LNCAP (cell line): ENCODE results near the gene COASY.

Experiments used
- CTCF ChIP-seq: fragments of 450-650 bp; IDR thresholded peaks from 2 replicates; pipeline ENCODE4 v1.5.1; 2017; ENCODE audit warnings: mild to moderate bottlenecking

The COASY gene

GRCh38 chr17:42522263-42522790 lies 39.6 kb upstream of the COASY start:
- TF ChIP-seq CTCF: no peak

DNA sequence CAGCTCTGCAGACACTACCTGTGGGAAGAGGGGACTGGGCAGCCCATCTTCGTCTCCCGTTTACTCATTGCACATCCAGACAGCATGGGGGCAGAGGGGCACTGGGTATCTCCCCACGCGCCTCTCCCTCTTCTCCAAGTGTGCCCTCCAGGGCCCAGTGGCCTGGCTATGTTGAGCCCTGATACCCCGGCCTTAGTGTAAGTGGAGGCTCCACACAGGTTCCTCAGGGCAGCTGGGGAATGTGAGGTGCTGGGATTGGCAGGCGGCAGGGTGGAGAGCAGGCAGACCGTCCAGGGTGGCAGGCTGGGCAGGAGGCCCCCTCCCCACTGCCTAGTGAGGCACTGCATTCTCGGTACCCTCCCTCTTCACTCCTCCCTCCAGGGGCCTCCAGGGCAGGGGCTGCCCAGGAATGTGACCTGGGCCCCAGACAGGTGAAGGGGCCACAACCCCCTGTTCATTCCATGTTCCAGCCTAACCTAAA lies 39.1 kb upstream of the COASY start:
- no peak for TF ChIP-seq CTCF

- TF ChIP-seq CTCF: no peak
Measured at GRCh38 chr17:42525221-42525620, 36.7 kb upstream of the COASY start.

DNA sequence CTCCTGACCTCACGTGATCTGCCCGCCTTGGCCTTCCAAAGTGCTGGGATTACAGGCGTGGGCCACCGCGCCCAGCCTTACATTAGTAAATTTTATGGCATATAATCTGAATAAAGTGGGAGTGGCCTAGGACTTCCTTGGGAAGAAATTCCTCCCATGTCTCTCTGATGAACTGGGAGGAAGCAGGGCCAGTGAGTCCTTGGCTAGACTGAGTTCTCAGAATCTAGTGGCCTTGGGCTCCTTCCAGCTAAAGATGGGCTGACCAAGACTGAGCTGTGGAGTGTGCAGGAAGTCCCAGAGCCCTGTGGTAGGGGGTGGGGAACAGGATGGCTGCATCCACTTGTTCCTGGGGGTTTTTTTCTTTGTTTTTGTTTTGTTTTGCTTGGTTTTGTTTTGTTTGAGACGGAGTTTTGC lies 35.9 kb upstream of the COASY start:
- TF ChIP-seq CTCF: no peak

DNA sequence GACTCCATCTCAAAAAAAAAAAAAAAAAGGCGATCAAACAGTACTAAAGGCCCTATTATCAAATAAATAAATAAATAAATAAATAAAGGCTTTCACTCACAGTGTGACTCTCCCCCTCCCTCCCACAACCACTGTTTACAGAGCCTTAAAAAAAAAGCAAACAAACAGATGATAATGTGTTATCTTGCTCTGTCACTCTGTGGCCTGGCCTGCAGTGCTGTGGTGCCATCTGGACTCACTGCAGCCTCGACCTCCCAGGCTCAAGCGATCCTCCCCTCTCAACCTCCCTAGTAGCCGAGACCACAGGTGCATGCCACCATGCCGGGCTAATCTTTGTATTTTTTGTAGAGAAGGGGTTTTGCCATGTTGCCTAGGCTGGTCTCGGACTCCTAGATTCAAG lies 34.0 kb upstream of the COASY start:
- no peak for TF ChIP-seq CTCF

- no peak for TF ChIP-seq CTCF
Measured at GRCh38 chr17:42529061-42529460, 32.9 kb upstream of the COASY start.

DNA sequence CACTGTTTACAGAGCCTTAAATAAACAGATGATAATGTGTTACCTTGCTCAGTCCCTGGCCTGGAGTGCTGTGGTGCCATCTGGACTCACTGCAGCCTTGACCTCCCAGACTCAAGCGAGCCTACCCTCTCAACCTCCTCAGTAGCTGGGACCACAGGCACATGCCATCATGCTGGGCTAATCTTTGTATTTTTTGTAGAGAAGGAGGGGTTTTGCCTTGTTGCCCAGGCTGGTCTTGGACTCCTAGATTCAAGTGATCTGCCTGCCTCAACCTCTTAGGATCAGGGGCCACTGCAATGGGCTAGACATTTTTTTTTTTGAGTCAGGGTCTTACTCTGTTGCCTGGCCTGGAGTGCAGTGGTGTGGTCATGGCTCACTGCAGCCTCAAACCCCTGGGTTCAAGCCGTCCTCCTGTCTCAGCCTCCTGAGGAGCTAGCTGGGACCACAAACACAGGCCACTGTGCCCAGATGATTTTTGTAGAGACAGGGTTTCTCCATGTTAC lies 30.9 kb upstream of the COASY start:
- no peak for TF ChIP-seq CTCF
